G401.6 (cell line): ENCODE measurements around the gene CELF1.
A peak's percentile ranks its signal among the peaks of the same experiment; 100 is the strongest.
"Not testable (repeated sequence)": the region's sequence is repeated elsewhere in the genome, so short reads cannot be mapped to it uniquely, and the experiment has no call there.

Experiments used
- FAIRE-seq: peaks from 2 replicates; lab custom pipeline; 2012; peaks lifted over from hg19 to GRCh38; lab: Jason Lieb, UNC

Gene CELF1

GRCh38 chr11:47573321-47573720 lies 20.4 kb upstream of the CELF1 start:
- FAIRE-seq: no peak

- no peak for FAIRE-seq
These were observed 19.9 kb upstream of the CELF1 start for GRCh38 chr11:47572715-47573255.

GRCh38 chr11:47571895-47572294 lies 19.0 kb upstream of the CELF1 start:
- FAIRE-seq: no peak

- FAIRE-seq: no peak
These were observed 18.4 kb upstream of the CELF1 start for GRCh38 chr11:47571357-47571729.

- FAIRE-seq: no peak
These were observed 17.9 kb upstream of the CELF1 start for GRCh38 chr11:47570651-47571356.

- no peak for FAIRE-seq
These were observed 16.7 kb upstream of the CELF1 start for GRCh38 chr11:47569646-47570045.

- no peak for FAIRE-seq
These were observed 13.3 kb upstream of the CELF1 start for GRCh38 chr11:47566149-47566698.

- FAIRE-seq: no peak
These were observed 12.6 kb upstream of the CELF1 start, which contains the start of gene PTPMT1 for GRCh38 chr11:47565340-47566148. Gene PTPMT1, plus strand, starts transcription at chr11:47565599. Its CDS starts 24 bp downstream, at chr11:47565623.

- FAIRE-seq: no peak
These were observed 12.0 kb upstream of the CELF1 start for GRCh38 chr11:47564933-47565339.

- FAIRE-seq: not testable (repeated sequence)
These were observed 11.4 kb upstream of the CELF1 start for GRCh38 chr11:47564366-47564765.

GRCh38 chr11:47562393-47562792 lies 9.5 kb upstream of the CELF1 start:
- FAIRE-seq: not testable (repeated sequence)

- no peak for FAIRE-seq
These were observed 7.5 kb upstream of the CELF1 start for GRCh38 chr11:47560426-47560825.

- no peak for FAIRE-seq
These were observed 5.8 kb upstream of the CELF1 start for GRCh38 chr11:47558695-47559094.

- not testable (repeated sequence) for FAIRE-seq
These were observed 4.1 kb upstream of the CELF1 start for GRCh38 chr11:47557004-47557403.

- no peak for FAIRE-seq
These were observed 443 bp upstream of the CELF1 start for GRCh38 chr11:47553406-47553743.

- FAIRE-seq: peak; percentile 60
These were observed 821 bp downstream of the CELF1 start for GRCh38 chr11:47552056-47552565.

- FAIRE-seq: peak; percentile 50
These were observed 1.8 kb downstream of the CELF1 start for GRCh38 chr11:47551086-47551485.

- no peak for FAIRE-seq
These were observed 2.5 kb downstream of the CELF1 start for GRCh38 chr11:47550288-47551047.

GRCh38 chr11:47546274-47546673 lies 6.7 kb downstream of the CELF1 start:
- FAIRE-seq: not testable (repeated sequence)

- FAIRE-seq: no peak
These were observed 7.6 kb downstream of the CELF1 start for GRCh38 chr11:47545298-47545697.

- no peak for FAIRE-seq
These were observed 11.9 kb downstream of the CELF1 start for GRCh38 chr11:47541070-47541469.

- no peak for FAIRE-seq
These were observed 13.3 kb downstream of the CELF1 start for GRCh38 chr11:47539681-47540039.
